GM21786 (cell line): ENCODE results near the gene NPR2.

ENCODE experiments used
- ATAC-seq: cut with Tn5 transposase; IDR thresholded peaks from one replicate; pipeline ENCODE4 v1.9.1; 2021; ENCODE audit not compliant: unreplicated experiment

NPR2 gene

GRCh38 chr9:35763181-35763580 lies 28.2 kb upstream of the NPR2 start:
- ATAC-seq = no peak

DNA sequence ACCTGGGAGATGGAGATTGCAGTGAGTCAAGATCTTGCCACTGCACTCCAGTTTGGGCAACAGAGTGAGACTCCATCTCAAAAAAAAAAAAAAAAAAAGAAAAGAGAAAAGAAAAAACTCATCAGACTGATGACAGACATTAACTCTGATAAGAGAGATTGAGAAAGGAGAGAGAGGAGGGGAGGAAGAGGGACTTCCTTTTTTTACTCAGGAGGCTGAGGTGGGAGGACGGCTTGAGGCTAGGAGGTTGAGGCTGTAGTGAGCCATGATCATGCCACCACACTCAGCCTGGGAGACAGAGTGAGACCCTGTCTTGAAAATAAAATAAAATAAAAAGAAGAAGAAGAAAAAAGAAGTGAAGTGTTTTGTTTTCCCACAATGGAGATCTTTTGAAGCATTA lies 27.6 kb upstream of the NPR2 start:
- ATAC-seq = no peak

GRCh38 chr9:35766997-35767396 lies 24.4 kb upstream of the NPR2 start:
- no peak for ATAC-seq

DNA sequence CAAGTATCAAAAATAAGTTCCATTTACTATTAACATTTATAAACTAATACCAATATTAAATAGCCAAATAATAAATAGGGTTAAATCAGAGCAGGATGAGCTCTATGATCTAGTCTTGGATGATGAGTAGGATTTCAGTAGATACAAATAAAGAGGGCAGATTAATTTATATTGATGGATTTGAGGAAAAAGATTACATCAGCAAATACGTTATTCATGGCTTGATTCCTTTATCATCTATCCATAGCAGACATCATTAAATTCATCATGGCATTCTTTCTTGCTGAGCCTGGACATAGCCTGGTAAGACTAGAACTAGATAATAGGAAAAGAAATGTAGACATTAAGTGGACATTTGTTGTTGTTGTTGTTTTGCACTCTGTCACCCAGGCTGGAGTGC lies 23.9 kb upstream of the NPR2 start:
- no peak for ATAC-seq

DNA sequence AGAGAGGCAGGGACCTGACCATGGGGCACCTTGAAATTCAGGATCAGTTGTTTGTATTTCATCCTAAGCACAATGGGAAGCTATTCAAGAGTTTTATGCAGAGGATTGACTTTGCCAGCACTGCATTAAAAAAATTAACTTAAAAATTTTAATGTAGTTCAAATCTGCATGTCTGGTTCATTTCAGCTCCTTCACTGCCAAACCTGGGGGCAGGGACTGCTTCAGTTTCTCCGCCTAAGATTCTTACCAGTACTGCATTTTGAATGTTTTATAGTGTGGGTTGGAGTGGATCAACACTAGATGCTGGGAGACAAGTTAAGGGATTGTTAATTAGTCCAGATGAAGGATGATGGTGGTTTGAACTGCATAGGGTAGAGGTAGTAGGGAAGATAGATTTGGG lies 21.6 kb upstream of the NPR2 start:
- ATAC-seq = no peak

- no peak for ATAC-seq
These were observed 20.3 kb upstream of the NPR2 start for GRCh38 chr9:35771075-35771433.

- ATAC-seq = no peak
These were observed 19.9 kb upstream of the NPR2 start for GRCh38 chr9:35771534-35771933.

DNA sequence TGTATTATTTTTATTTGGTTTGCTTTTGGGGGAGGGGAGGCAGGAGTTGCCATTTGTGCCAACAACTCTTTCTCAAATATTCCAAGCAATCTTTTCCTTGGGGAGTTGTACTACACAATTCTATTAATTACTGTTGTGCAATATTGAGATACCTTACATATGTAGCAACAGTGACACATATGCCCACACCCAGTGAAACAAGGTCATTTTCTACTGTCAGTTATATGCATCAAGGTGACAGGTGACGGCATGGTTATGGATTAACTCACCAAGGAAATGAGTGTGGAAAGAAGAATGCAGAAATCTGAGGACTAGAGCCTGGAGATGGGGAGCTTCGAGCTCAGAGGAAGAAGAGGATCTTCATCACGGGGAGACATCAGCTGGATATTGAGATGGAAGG lies 19.4 kb upstream of the NPR2 start:
- ATAC-seq = no peak

DNA sequence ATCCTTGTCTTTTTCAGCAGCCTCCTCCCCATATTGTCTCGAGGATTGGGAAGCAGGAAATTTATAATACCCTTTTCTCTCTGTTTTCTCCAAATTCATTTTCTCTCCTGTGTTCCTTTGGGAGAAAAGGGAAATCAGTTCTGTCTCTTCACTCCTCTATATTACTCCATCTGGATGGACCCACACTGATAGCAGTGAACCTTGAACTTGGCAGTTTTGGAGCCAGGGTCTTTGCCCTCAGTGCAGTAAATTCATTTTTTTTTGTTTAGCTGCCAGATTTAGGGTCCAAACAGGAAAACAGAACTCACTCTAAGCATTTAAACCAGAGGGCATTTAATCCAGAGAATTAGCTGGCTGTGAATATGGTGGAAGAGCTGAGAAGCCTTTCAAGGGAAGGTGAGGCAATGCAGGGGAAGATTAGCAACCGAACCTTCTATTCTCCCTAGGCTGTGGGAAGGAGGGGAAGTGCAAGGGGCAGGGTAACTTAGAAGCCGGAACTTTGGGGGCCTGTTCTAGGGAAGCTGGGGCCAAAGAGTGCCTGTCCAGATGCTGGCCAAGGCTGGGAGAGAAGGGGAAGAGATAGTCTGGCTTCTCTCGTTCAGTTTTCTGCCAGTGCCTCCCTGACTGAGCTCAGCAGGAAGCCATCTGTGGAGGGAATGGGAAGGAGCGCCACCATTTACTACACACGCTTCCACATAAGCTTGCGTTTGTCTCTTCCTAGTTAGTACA lies 16.3 kb upstream of the NPR2 start:
- ATAC-seq = no peak

- ATAC-seq = no peak
These were observed 15.4 kb upstream of the NPR2 start for GRCh38 chr9:35776018-35776417.

DNA sequence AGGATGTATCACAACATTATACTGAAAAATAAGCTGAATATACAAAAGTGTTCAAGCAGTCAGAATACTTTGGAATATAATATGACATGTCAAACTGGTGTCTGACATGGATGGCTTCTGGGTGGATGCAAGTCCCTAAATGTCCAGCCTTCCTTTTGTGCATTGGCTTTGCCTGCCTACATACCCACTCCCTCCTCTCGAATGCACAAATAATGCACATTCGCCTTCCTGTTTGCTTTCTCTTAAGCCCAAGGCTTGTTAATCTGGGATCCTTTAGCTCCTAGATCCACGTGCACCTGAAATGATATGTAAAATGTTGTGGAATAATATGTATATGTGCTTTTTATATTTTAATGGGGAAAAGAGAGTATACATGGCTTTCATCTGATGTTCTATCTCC lies 12.9 kb upstream of the NPR2 start:
- ATAC-seq = no peak

DNA sequence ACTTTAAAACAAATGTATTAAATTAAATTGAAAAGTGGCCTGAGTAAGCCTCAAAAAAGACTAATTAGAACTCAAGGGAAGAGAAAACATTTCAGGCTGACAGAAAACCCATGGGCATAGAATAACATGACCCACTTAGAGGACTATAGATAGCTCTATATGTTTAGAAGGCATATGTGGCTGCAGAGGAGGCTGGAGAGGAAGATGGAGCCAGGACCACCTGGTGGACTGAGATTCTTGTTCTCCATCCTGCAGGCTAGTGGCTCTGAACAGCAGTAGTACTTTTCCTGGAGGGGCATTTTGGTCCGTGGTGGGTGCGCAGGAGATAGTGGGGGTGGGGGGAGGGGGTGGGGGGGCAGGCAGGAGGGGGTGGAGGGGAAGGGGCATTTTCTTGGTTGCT lies 10.3 kb upstream of the NPR2 start:
- ATAC-seq = no peak

- ATAC-seq = no peak
These were observed 8.0 kb upstream of the NPR2 start for GRCh38 chr9:35783418-35783817.

- ATAC-seq = no peak
These were observed 1.9 kb upstream of the NPR2 start for GRCh38 chr9:35789541-35789940.

GRCh38 chr9:35790025-35790384 lies 1.4 kb upstream of the NPR2 start:
- ATAC-seq = no peak

DNA sequence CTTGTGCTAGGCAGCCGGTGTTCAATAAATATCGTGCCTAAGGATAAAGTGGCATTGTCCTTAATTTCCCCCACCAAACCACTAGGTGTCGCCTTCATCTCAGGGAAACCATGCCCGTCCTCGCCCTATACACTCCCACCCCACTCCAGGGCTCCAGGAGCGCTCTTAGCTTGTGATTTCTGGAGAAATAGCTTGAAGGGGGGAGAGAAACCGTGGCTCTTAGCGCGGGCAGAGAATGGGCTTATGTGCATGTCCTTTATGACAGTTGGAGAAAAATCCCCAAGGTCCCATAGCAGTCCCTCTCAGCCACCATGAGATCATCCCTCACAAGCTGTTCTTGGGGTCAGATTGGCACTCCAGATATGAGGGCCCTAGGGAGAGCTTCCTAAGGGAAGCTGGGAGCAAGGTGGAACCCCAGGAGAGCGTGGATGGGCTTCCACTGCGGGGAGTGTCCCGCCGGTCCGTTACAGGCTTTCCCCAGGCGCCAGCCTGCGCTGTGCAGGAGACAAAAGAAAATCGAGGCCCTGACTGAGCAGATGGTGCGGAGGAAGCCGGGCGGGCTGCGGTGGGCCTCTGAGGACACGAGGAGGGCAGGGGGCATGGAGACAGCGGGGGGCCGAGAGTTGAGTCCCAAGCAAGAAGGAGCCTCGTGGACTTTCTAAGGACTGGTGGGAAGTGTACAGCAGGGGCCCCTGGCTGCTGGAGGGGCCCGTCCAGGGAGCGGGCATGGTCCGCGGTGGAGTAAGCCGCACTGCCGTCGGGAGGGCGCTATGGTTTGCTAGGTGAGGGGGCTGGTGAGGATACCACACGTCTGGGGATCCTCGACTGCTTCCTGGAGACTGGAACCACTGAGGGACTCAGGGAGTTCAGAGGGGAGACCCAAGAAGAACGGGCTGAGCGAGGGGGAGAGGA lies 750 bp upstream of the NPR2 start:
- ATAC-seq = no peak

GRCh38 chr9:35792024-35792813 lies 828 bp downstream of the NPR2 start:
- no peak for ATAC-seq

- ATAC-seq = no peak
These were observed 1.4 kb downstream of the NPR2 start for GRCh38 chr9:35792826-35793225.

- no peak for ATAC-seq
These were observed 2.1 kb downstream of the NPR2 start for GRCh38 chr9:35793461-35793860.

DNA sequence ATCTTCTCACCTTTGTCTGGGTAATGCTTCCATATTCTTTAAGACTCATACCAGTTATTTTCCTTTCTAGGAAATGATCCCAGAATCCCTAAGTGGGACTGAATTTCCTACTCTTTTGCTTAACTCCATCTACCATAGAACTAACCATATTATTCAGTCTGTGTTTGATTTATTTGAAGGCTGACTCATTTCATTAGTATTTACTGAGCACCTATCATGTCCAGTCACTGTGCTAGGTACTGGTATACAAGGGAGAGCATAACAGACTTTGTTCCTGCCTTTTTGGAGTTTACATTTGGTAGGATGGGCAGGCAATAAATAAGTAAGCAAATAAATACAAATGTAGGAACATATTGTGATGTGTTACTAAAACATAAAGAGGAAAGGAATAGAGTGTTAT lies 4.3 kb downstream of the NPR2 start:
- no peak for ATAC-seq

- no peak for ATAC-seq
These were observed 6.1 kb downstream of the NPR2 start for GRCh38 chr9:35797311-35798109.
